IMR-90 (cell line): Measurements from ENCODE around the gene LRRK2.

Experiments
- BHLHE40 ChIP-seq: fragments of 150-350 bp; IDR thresholded peaks from 2 replicates; pipeline ENCODE4 v1.6.1; 2016; ENCODE audit warnings: mild to moderate bottlenecking, low read depth, low read length
- CEBPB ChIP-seq: IDR thresholded peaks from 2 replicates; pipeline ENCODE4 v1.6.1; 2012; ENCODE audit warnings: low read depth, low read length, improper control_type of control experiment
- CHD1 ChIP-seq: IDR thresholded peaks from 2 replicates; pipeline ENCODE4 v1.6.1; 2012; ENCODE audit warnings: low read depth, low read length, improper control_type of control experiment
- FOS ChIP-seq: fragments of 150-350 bp; IDR thresholded peaks from 2 replicates; pipeline ENCODE4 v1.6.1; 2016; ENCODE audit warnings: low read depth, low read length
- MAFK ChIP-seq: IDR thresholded peaks from 2 replicates; pipeline ENCODE4 v1.6.1; 2012; ENCODE audit warnings: low read depth, low read length, improper control_type of control experiment
- MAZ ChIP-seq: IDR thresholded peaks from 2 replicates; pipeline ENCODE4 v1.6.1; 2012; ENCODE audit warnings: low read depth, mild to moderate bottlenecking, low read length, improper control_type of control experiment, moderate library complexity, borderline replicate concordance
- MXI1 ChIP-seq: IDR thresholded peaks from 2 replicates; pipeline ENCODE4 v1.6.1; 2012; ENCODE audit warnings: low read depth, mild to moderate bottlenecking, low read length, moderate library complexity, borderline replicate concordance
- POLR2A ChIP-seq: IDR thresholded peaks from 2 replicates; pipeline ENCODE4 v1.6.1; 2012; ENCODE audit warnings: mild to moderate bottlenecking, low read depth, low read length
- RAD21 ChIP-seq: IDR thresholded peaks from 2 replicates; pipeline ENCODE4 v1.6.1; 2012; ENCODE audit warnings: low read length, improper control_type of control experiment
- RFX5 ChIP-seq: IDR thresholded peaks from 2 replicates; pipeline ENCODE4 v1.8.0; 2012; ENCODE audit warnings: low read depth, mild to moderate bottlenecking, low read length, moderate library complexity
- SMC3 ChIP-seq: fragments of 150-350 bp; IDR thresholded peaks from 2 replicates; pipeline ENCODE4 v1.6.1; 2016; ENCODE audit warnings: low read depth, mild to moderate bottlenecking, antibody characterized with exemption, low read length, moderate library complexity
- TF ChIP-seq, protein P1 (sequence below): conservative IDR thresholded peaks from 2 replicates; pipeline ENCODE4 v1.5.1; 2012; ENCODE audit warnings: mild to moderate bottlenecking, low read depth, low read length, improper control_type of control experiment
- TF ChIP-seq, protein P2 (sequence below): fragments of 150-350 bp; IDR thresholded peaks from 2 replicates; pipeline ENCODE4 v1.6.1; 2016; ENCODE audit warnings: low read depth, mild to moderate bottlenecking, low read length, moderate library complexity, borderline replicate concordance
- TF ChIP-seq, protein P3 (sequence below): fragments of 150-350 bp; IDR thresholded peaks from 2 replicates; pipeline ENCODE4 v1.6.1; 2017; ENCODE audit warnings: mild to moderate bottlenecking, antibody characterized with exemption, low read length, low read depth

- no peak for TF ChIP-seq CEBPB
- TF ChIP-seq, protein P1, sequence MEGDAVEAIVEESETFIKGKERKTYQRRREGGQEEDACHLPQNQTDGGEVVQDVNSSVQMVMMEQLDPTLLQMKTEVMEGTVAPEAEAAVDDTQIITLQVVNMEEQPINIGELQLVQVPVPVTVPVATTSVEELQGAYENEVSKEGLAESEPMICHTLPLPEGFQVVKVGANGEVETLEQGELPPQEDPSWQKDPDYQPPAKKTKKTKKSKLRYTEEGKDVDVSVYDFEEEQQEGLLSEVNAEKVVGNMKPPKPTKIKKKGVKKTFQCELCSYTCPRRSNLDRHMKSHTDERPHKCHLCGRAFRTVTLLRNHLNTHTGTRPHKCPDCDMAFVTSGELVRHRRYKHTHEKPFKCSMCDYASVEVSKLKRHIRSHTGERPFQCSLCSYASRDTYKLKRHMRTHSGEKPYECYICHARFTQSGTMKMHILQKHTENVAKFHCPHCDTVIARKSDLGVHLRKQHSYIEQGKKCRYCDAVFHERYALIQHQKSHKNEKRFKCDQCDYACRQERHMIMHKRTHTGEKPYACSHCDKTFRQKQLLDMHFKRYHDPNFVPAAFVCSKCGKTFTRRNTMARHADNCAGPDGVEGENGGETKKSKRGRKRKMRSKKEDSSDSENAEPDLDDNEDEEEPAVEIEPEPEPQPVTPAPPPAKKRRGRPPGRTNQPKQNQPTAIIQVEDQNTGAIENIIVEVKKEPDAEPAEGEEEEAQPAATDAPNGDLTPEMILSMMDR, result no peak
- no peak for TF ChIP-seq POLR2A
- no peak for TF ChIP-seq SMC3
- no peak for TF ChIP-seq MXI1
- no peak for TF ChIP-seq FOS
- TF ChIP-seq RAD21, result no peak
- TF ChIP-seq CHD1, result no peak
- TF ChIP-seq RFX5, result no peak
- TF ChIP-seq MAZ, result no peak
- TF ChIP-seq, protein P2, sequence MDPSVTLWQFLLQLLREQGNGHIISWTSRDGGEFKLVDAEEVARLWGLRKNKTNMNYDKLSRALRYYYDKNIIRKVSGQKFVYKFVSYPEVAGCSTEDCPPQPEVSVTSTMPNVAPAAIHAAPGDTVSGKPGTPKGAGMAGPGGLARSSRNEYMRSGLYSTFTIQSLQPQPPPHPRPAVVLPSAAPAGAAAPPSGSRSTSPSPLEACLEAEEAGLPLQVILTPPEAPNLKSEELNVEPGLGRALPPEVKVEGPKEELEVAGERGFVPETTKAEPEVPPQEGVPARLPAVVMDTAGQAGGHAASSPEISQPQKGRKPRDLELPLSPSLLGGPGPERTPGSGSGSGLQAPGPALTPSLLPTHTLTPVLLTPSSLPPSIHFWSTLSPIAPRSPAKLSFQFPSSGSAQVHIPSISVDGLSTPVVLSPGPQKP, result no peak
- TF ChIP-seq, protein P3, sequence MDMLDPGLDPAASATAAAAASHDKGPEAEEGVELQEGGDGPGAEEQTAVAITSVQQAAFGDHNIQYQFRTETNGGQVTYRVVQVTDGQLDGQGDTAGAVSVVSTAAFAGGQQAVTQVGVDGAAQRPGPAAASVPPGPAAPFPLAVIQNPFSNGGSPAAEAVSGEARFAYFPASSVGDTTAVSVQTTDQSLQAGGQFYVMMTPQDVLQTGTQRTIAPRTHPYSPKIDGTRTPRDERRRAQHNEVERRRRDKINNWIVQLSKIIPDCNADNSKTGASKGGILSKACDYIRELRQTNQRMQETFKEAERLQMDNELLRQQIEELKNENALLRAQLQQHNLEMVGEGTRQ, result no peak
- TF ChIP-seq BHLHE40, result no peak
- no peak for TF ChIP-seq MAFK
Observed at GRCh38 chr12:40390980-40391379, 166.2 kb downstream of the LRRK2 start.
